Natural killer cell (primary cell): Measurements from ENCODE around the gene SLC4A9. TPM values are rescaled to one million over a fixed set of nuclear protein-coding genes. Genes with fewer than 3 reads are reported as not detected.

Source experiments
- ATAC-seq, 3 donors: fragments of 150-1000 bp in 2 of 3; fragments of 200-7000 bp in 1 of 3; cut with Tn5 transposase; 1 replicate in 1 of 3; 2 replicates in 2 of 3; pipeline ENCODE4 v1.10.0; 2021; ENCODE audit warnings: mild to moderate bottlenecking in 2 of 3, moderate library complexity in 2 of 3
- DNase-seq, 2 donors: peaks; one replicate each; pipeline versions ENCODE4 v3.0.0 to v3.0.0-alpha.2; 2013 to 2021; ENCODE audit warnings: mixed read lengths in 1 of 2
- H3K27ac ChIP-seq: one replicate; pipeline ENCODE4 v1.5.1; 2013; ENCODE audit warnings: mild to moderate bottlenecking, low read length
- H3K27me3 ChIP-seq: one replicate; pipeline ENCODE4 v1.6.1; 2013; ENCODE audit warnings: low read length; ENCODE audit not compliant: control insufficient read depth, insufficient read depth
- H3K36me3 ChIP-seq: one replicate; pipeline ENCODE4 v1.6.1; 2013; ENCODE audit warnings: low read length; ENCODE audit not compliant: control insufficient read depth, insufficient read depth
- H3K4me1 ChIP-seq: one replicate; pipeline ENCODE4 v1.6.1; 2013; ENCODE audit warnings: low read length; ENCODE audit not compliant: control insufficient read depth, insufficient read depth
- H3K4me3 ChIP-seq: one replicate; pipeline ENCODE4 v1.5.1; 2013; ENCODE audit warnings: low read length
- H3K9me3 ChIP-seq: one replicate; pipeline ENCODE4 v1.6.1; 2013; ENCODE audit warnings: low read length; ENCODE audit not compliant: control insufficient read depth, insufficient read depth
- H3K27ac Mint-ChIP-seq, 2 donors: one replicate each; pipeline ENCODE4 v1.8.0; 2022; ENCODE audit warnings: mild to moderate bottlenecking in 2 of 2, mixed read lengths in 2 of 2, moderate library complexity in 1 of 2
- H3K27me3 Mint-ChIP-seq, 2 donors: one replicate each; pipeline ENCODE4 v1.8.0; 2022; ENCODE audit warnings: low read depth in 2 of 2, mixed read lengths in 2 of 2
- H3K36me3 Mint-ChIP-seq: one replicate; pipeline ENCODE4 v1.8.0; 2022; ENCODE audit warnings: mixed read lengths
- H3K4me1 Mint-ChIP-seq, 2 donors: one replicate each; pipeline ENCODE4 v1.8.0; 2022; ENCODE audit warnings: mixed read lengths in 2 of 2
- H3K4me3 Mint-ChIP-seq: one replicate; pipeline ENCODE4 v1.8.0; 2022; ENCODE audit warnings: mild to moderate bottlenecking, moderate library complexity, mixed read lengths
- H3K9me3 Mint-ChIP-seq, 2 donors: one replicate each; pipeline ENCODE4 v1.8.0; 2022; ENCODE audit warnings: mixed read lengths in 2 of 2
- CTCF ChIP-seq: fragments of 200-600 bp; IDR thresholded peaks from one replicate; pipeline ENCODE4 v1.8.0; 2022; ENCODE audit warnings: antibody characterized with exemption
- WGBS: methylation state at CpG from one replicate; pipeline ENCODE4 v1.1.7; 2013; ENCODE audit warnings: missing lambda C conversion rate; ENCODE audit not compliant: insufficient coverage; 5-methylcytosine and 5-hydroxymethylcytosine counted together
- intact Hi-C: fragments of 100-400 bp; cut with micrococcal nuclease; formaldehyde crosslinking; loops from one replicate; pipeline ENCODE4 v1.14.2; 2022
- total RNA-seq, 4 donors: library from RNA; stranded (reverse); fragments of 120-200 nt in 1 of 4; gene quantifications; one replicate each; pipeline versions ENCODE4 v1.2.3 to v1.2.4, GENCODE V29; 2013 to 2022

The SLC4A9 gene
- total RNA-seq, 3 donors from 2014 or later (not counting 1 experiment from before 2014, with no cell fraction given), result not detected

DNA sequence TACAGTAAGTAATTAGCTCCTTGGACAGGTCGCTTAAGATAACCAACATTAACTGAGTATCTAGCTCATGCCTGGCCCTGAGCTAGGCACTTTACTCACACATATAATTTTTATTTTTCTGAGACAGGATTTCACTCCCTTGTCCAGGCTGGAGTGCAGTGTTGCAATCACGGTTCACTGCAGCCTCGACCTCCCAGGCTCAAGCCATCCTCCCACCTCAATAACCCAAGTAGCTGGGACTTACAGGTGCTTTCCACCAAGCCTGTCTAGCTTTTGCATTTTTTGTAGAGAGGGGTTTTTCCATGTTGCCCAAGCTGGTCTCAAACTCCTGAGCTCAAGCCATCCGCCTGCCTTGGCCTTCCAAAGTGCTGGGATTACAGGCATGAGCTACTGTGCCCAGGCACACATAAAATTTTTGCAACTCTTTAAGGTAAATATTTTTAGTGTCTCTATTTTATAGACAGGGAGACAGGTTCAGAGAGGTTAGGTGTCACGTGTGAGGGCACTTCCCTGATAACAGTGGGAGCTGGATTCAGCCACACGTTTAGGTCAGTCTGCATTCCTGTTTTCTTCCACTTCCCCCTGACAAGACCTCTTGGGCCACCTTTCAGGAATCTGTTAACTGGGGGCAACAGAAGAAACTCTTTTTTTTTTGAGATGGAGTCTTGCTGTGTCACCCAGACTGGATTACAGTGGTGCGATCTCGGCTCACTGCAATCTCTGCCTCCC lies 31.8 kb upstream of the SLC4A9 start:
- Histone ChIP-seq H3K27me3 (no peaks in the 10 kb centered on the region), H3K36me3 (no peaks in the 10 kb centered on the region), H3K9me3 (no peaks in the 10 kb centered on the region), H3K4me3 (no peak overlapping the region), H3K4me1 (no peaks in the 10 kb centered on the region), H3K27ac (no peak overlapping the region)
- TF ChIP-seq CTCF, result no peak
- no peak overlapping the region for H3K4me3 Mint-ChIP-seq
- H3K9me3 Mint-ChIP-seq, result no peaks in the 10 kb centered on the region
- peaks cover 0 to 14% of the 10 kb centered on the region in 2 donors for H3K27me3 Mint-ChIP-seq
- ATAC-seq (no peak), DNase-seq (no peak)
- intact Hi-C loops, result no loop called here
- H3K36me3 Mint-ChIP-seq, result no peaks in the 10 kb centered on the region
- no peak overlapping the region for H3K27ac Mint-ChIP-seq
- no peaks in the 10 kb centered on the region for H3K4me1 Mint-ChIP-seq
- WGBS, result 83% methylated on average over 8 of the region's 8 CpGs

DNA sequence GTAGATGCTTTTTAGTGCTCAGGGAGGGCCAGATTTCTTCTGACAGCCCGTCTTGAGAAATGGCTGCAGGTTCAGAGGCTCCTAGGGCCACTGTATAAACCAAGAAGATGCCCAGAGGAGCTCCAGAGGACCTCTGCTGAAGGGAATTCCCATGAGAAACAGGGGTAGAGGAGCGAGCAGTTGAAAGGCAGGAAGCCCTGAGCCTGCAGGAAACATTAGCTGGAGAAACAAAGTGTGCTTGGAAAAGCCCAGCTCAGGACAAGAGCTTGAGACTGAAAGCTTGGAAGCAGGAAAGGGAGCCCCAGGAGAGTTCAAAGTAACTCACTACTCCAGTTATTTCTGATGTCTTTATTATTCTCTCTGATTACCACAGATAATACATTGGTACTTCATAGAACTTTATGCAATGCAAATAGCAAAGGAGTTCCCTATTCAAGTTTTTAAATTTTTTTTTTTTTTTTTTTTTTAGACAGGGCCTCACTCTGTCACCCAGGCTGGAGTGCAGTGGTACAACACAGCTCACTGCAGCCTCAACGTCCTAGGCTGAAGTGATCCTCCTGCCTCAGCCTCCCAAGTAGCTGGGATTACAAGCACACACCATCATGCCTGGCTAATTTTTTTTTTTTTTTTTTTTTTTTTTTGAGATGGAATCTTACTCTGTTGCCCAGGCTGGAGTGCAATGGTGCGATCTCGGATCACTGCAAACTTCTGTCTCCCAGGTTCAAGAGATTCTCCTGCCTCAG lies 30.1 kb upstream of the SLC4A9 start:
- no peaks in the 10 kb centered on the region for H3K9me3 Mint-ChIP-seq
- TF ChIP-seq CTCF, result no peak
- WGBS, result 79% methylated on average over 5 of the region's 5 CpGs
- Histone ChIP-seq H3K27me3 (no peaks in the 10 kb centered on the region), H3K9me3 (no peaks in the 10 kb centered on the region), H3K36me3 (no peaks in the 10 kb centered on the region), H3K4me3 (no peak overlapping the region), H3K4me1 (no peaks in the 10 kb centered on the region), H3K27ac (no peak overlapping the region)
- no peak overlapping the region for H3K4me3 Mint-ChIP-seq
- DNase-seq, result no peak
- no peak overlapping the region for H3K27ac Mint-ChIP-seq
- ATAC-seq, result no peak
- intact Hi-C loops, result no loop called here
- no peaks in the 10 kb centered on the region for H3K4me1 Mint-ChIP-seq
- no peaks in the 10 kb centered on the region for H3K36me3 Mint-ChIP-seq
- peaks cover 0 to 11% of the 10 kb centered on the region in 2 donors for H3K27me3 Mint-ChIP-seq

DNA sequence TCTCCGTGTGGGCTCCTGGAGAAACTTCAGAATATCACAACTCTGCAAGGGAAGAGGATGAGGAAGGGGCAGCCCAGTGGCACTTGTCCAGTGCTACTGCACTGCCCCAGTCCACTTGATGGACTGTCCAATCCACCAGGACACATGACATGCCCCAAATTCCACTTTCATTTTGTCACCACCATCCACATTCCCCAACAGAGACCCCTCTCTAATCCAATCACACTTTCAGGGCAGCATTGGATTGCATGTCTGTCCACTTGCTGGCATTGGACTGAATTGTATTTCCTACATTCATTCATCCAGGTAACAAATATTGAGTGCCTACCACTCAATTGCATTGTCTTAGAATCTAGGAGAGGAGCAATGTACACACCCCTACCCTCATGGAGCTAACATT lies 28.4 kb upstream of the SLC4A9 start:
- DNase-seq (no peak), ATAC-seq (no peak)
- no peak overlapping the region for H3K27ac Mint-ChIP-seq
- peaks cover 0 to 4% of the 10 kb centered on the region in 2 donors for H3K27me3 Mint-ChIP-seq
- H3K4me1 Mint-ChIP-seq, result no peaks in the 10 kb centered on the region
- H3K9me3 Mint-ChIP-seq, result no peaks in the 10 kb centered on the region
- Histone ChIP-seq H3K27me3 (no peaks in the 10 kb centered on the region), H3K27ac (no peak overlapping the region), H3K4me1 (no peaks in the 10 kb centered on the region), H3K36me3 (no peaks in the 10 kb centered on the region), H3K9me3 (no peaks in the 10 kb centered on the region), H3K4me3 (no peak overlapping the region)
- WGBS, result 100% methylated on average over 1 of the region's 1 CpG
- H3K36me3 Mint-ChIP-seq, result no peaks in the 10 kb centered on the region
- TF ChIP-seq CTCF, result no peak
- H3K4me3 Mint-ChIP-seq, result no peak overlapping the region
- intact Hi-C loops, result no loop called here
